GM12874 (cell line): ENCODE results near the gene CLDN5.

ENCODE experiments used
- TF ChIP-seq, protein P1 (sequence below): IDR thresholded peaks from 2 replicates; pipeline ENCODE4 v1.5.1; 2011; ENCODE audit warnings: low read depth, mild to moderate bottlenecking, control low read depth, low read length, moderate library complexity; ENCODE audit not compliant: insufficient read depth

The CLDN5 gene

DNA sequence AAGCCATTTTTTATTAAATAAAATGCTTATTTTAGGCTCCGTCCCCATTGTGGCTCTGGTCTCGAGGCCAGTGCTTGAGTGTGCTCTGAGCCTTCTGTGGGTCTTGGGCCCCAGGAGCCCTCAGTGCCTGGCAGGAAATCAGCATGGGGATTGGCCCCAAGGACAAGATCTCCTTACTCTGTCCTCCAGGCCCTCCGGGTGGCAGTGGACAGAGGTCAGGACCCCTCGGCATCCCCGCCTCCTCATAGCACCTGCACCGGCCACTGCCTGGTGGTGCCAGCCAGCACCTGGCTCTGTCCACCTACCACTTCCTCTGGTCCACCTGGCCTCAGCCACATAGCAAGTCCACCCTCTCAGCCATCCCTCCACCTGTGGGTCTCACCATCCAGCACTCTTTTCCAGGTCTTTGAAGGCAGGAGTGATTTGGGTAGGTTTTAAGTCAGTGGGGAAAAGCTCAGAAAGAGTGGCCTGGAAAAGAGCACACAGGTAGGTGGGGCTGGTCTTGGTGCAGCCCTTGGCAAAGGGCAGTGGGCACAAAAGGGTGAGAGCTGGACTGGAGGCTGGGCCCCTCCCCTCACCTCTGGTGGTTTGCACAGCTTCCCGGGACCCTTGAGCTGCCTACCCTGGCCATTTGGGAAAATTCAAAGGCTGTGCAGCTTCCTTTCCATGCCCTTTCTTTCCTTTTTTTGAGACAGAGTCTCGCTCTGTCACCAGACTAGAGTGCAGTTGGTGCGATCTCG lies 3.5 kb downstream of the CLDN5 start:
- TF ChIP-seq, protein P1, sequence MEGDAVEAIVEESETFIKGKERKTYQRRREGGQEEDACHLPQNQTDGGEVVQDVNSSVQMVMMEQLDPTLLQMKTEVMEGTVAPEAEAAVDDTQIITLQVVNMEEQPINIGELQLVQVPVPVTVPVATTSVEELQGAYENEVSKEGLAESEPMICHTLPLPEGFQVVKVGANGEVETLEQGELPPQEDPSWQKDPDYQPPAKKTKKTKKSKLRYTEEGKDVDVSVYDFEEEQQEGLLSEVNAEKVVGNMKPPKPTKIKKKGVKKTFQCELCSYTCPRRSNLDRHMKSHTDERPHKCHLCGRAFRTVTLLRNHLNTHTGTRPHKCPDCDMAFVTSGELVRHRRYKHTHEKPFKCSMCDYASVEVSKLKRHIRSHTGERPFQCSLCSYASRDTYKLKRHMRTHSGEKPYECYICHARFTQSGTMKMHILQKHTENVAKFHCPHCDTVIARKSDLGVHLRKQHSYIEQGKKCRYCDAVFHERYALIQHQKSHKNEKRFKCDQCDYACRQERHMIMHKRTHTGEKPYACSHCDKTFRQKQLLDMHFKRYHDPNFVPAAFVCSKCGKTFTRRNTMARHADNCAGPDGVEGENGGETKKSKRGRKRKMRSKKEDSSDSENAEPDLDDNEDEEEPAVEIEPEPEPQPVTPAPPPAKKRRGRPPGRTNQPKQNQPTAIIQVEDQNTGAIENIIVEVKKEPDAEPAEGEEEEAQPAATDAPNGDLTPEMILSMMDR: no peak

DNA sequence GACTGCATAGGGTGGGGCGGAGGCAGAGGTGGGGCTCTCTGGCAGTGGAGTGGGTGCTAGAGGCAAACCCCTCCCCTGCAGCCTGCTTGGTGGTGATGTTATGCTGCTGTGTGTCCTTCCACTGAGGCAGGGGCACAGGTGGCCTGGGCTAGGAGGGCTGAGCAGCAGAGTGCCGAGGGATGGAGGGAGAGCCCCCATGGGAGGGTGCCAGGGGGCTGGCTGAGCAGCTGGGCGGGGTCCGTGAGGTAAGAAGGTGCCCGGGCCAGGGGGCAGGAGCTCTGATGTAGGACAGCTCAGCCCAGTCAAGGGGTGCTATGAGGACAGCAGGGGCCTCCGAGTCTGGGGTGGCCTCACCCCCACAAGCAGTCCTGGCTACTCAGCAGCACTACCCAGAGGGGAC lies 4.2 kb downstream of the CLDN5 start:
- TF ChIP-seq, protein P1: no peak

- TF ChIP-seq, protein P1: no peak
Measured at GRCh38 chr22:19519041-19519926, 4.9 kb downstream of the CLDN5 start.

- TF ChIP-seq, protein P1: no peak
Measured at GRCh38 chr22:19518635-19519034, 5.6 kb downstream of the CLDN5 start.

DNA sequence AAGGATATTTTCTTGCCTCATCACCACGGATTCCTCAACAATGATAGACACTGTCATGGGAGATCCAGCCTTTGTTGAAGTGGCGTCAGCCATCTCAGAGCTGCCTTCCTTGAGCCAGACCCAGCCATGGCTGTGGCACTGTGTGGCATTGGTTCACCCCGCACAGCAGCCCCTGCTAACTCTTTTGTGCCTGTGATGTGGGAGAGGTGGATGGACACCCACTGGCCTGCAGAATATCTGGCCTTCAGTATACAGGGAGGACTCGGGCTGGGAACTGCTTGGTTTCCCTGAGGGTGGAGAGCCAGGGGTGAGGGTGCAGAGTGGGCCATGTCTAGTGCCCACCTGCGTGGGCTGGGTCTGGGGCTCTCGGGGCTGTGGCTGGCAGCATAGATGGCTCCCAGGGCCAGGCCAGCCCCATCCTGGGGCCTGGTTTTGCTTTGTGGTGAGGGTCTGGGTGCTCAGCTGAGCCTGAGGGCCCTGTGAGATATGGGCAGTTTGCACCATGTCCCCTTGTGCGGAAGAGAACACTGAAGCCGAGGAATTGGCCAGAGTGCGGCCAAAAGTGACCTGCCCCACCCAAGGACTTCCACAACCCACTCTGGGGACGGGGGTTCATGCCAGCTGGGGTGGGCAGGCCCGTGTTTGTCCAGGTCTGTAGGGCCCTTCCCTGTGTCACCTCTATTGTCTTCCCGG lies 6.1 kb downstream of the CLDN5 start:
- TF ChIP-seq, protein P1: no peak

GRCh38 chr22:19517171-19517500 lies 7.1 kb downstream of the CLDN5 start:
- TF ChIP-seq, protein P1: no peak
